Activated CD8-positive, alpha-beta memory T cell treated with anti-CD3 and anti-CD28 coated beads for 36 hours (primary cell): Measurements from ENCODE around the gene PCDHA6. TPM values are rescaled to one million over a fixed set of nuclear protein-coding genes. Genes with fewer than 3 reads are reported as not detected.
"Not testable (repeated sequence)": the region's sequence is repeated elsewhere in the genome, so short reads cannot be mapped to it uniquely, and the experiment has no call there.

Experiments used
- CTCF ChIA-PET: fragments of 350-600 bp; sonication (Branson Sonifier 250); formaldehyde crosslinking; loops from one replicate; lab custom pipeline; 2021; ENCODE audit warnings: antibody characterized with exemption; lab: Charles Lee
- POLR2A ChIA-PET: fragments of 350-600 bp; sonication (Branson Sonifier 250); formaldehyde crosslinking; loops from one replicate; lab custom pipeline; 2021; ENCODE audit warnings: antibody characterized with exemption; lab: Charles Lee
- total RNA-seq, 2 experiments: library from RNA; stranded (reverse); gene quantifications; one replicate each; pipeline ENCODE4 v1.2.3, GENCODE V29; 2021

Gene PCDHA6
- total RNA-seq, 2 experiments from 2014 or later = not detected

GRCh38 chr5:140849831-140850634 lies 22.3 kb downstream of the PCDHA6 start:
- POLR2A ChIA-PET, CTCF ChIA-PET: not testable (repeated sequence)

- CTCF ChIA-PET = interaction anchor here (1.1 kb wide), 1 partner anchor 565 kb away, joined by 3 read pairs; the partner anchor contains the start of gene PCDHGA11
- POLR2A ChIA-PET = no interaction called here
These were observed 28.3 kb downstream of the PCDHA6 start, which contains the start of gene PCDHA10 for GRCh38 chr5:140855772-140856674. PCDHA10 (plus strand) TSS chr5:140855897; CDS start chr5:140856049, 152 bp downstream.

- ChIA-PET POLR2A (no interaction called here), CTCF (no interaction called here)
These were observed 29.6 kb downstream of the PCDHA6 start for GRCh38 chr5:140857177-140857986.

GRCh38 chr5:140857987-140858240 lies 30.2 kb downstream of the PCDHA6 start:
- ChIA-PET POLR2A (no interaction called here), CTCF (no interaction called here)

GRCh38 chr5:140862441-140863295 lies 34.9 kb downstream of the PCDHA6 start:
- ChIA-PET CTCF (no interaction called here), POLR2A (no interaction called here)

- ChIA-PET POLR2A (no interaction called here), CTCF (no interaction called here)
These were observed 41.2 kb downstream of the PCDHA6 start, which contains the start of gene PCDHA11 for GRCh38 chr5:140868721-140869554. PCDHA11 (plus strand) TSS chr5:140868957; CDS start chr5:140869104, 147 bp downstream.

- POLR2A ChIA-PET = no interaction called here
- CTCF ChIA-PET = no interaction called here
These were observed 41.8 kb downstream of the PCDHA6 start for GRCh38 chr5:140869555-140869886.

GRCh38 chr5:140870221-140871201 lies 42.8 kb downstream of the PCDHA6 start:
- ChIA-PET POLR2A (no interaction called here), CTCF (no interaction called here)

- ChIA-PET CTCF (no interaction called here), POLR2A (no interaction called here)
These were observed 47.6 kb downstream of the PCDHA6 start, which contains the start of gene PCDHA12 for GRCh38 chr5:140875085-140876065. PCDHA12 (plus strand) TSS chr5:140875308; CDS start chr5:140875473, 165 bp downstream.

- CTCF ChIA-PET, POLR2A ChIA-PET: not testable (repeated sequence)
These were observed 48.9 kb downstream of the PCDHA6 start for GRCh38 chr5:140876541-140877261.

GRCh38 chr5:140877262-140877581 lies 49.5 kb downstream of the PCDHA6 start:
- ChIA-PET POLR2A (no interaction called here), CTCF (no interaction called here)
